ENCODE data around the gene TOR2A. TPM values are rescaled to one million over a fixed set of nuclear protein-coding genes. Genes with fewer than 3 reads are reported as not detected.

The TOR2A gene
- total and polyA plus RNA-seq, 9 of the 15 experiments (the other 6 are each of a cell fraction or from before 2014, with no cell fraction given), result 0.80 to 25.9 (median 11.1) TPM

- TF ChIP-seq ZNF512 (tag; IDR thresholded peaks at IDR 0.05) (no peak), CLOCK (CRISPR knock-in tag; IDR thresholded peaks at IDR 0.05; ENCODE audit: borderline replicate concordance) (no peak), XRCC3 (IDR thresholded peaks at IDR 0.05) (no peak), PHB (CRISPR knock-in tag; IDR thresholded peaks at IDR 0.05) (no peak), ZNF354B (CRISPR knock-in tag; IDR thresholded peaks at IDR 0.05) (no peak), PRPF4 (IDR thresholded peaks at IDR 0.05; ENCODE audit: insufficient read depth, low read depth, low read length, poor library complexity, severe bottlenecking) (no peak), TARDBP (IDR thresholded peaks at IDR 0.05) (0 out of 2 replicates have a peak, but pooled peaks have one; percentile 54), ZNF24 (IDR thresholded peaks at IDR 0.05) (0 out of 2 replicates have a peak, but pooled peaks have one; percentile 39), SRSF3 (IDR thresholded peaks at IDR 0.05; ENCODE audit: insufficient read depth, low read length) (no peak), NCOA2 (IDR thresholded peaks at IDR 0.05; ENCODE audit: partially characterized antibody in 2 of 2) (no peak), FOXO4 (CRISPR knock-in tag; IDR thresholded peaks at IDR 0.05) (no peak), PML (IDR thresholded peaks at IDR 0.05; ENCODE audit: low read length) (no peak), CHAMP1 (IDR thresholded peaks at IDR 0.05) (no peak), SMARCA4 (IDR thresholded peaks at IDR 0.05) (no peak), ZNF311 (CRISPR knock-in tag; IDR thresholded peaks at IDR 0.05) (no peak), MEF2D (tag; conservative IDR thresholded peaks at IDR 0.05; ENCODE audit: low read depth) (no peak), ZNF165 (CRISPR knock-in tag; IDR thresholded peaks at IDR 0.05; ENCODE audit: borderline replicate concordance) (no peak), ZNF408 (CRISPR knock-in tag; IDR thresholded peaks at IDR 0.05; ENCODE audit: low read depth) (no peak), ZNF140 (CRISPR knock-in tag; IDR thresholded peaks at IDR 0.05) (no peak)
- TF ChIP-seq, protein P1, sequence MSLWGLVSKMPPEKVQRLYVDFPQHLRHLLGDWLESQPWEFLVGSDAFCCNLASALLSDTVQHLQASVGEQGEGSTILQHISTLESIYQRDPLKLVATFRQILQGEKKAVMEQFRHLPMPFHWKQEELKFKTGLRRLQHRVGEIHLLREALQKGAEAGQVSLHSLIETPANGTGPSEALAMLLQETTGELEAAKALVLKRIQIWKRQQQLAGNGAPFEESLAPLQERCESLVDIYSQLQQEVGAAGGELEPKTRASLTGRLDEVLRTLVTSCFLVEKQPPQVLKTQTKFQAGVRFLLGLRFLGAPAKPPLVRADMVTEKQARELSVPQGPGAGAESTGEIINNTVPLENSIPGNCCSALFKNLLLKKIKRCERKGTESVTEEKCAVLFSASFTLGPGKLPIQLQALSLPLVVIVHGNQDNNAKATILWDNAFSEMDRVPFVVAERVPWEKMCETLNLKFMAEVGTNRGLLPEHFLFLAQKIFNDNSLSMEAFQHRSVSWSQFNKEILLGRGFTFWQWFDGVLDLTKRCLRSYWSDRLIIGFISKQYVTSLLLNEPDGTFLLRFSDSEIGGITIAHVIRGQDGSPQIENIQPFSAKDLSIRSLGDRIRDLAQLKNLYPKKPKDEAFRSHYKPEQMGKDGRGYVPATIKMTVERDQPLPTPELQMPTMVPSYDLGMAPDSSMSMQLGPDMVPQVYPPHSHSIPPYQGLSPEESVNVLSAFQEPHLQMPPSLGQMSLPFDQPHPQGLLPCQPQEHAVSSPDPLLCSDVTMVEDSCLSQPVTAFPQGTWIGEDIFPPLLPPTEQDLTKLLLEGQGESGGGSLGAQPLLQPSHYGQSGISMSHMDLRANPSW (CRISPR knock-in tag; IDR thresholded peaks at IDR 0.05), result no peak
These were observed 28.9 kb upstream of the TOR2A start (continued) for GRCh38 chr9:127763918-127764384.
